GM23338 (cell line): ENCODE results near the gene KCTD14. TPM values are rescaled to one million over a fixed set of nuclear protein-coding genes. Genes with fewer than 3 reads are reported as not detected.

Experiments used
- ATAC-seq: fragments of 200-7000 bp; cut with Tn5 transposase; 3 replicates; pipeline ENCODE4 v1.9.1; 2020
- DNase-seq: peaks from one replicate; pipeline ENCODE4 v3.0.0-alpha.2; 2015; ENCODE audit warnings: low spot score
- H2AFZ ChIP-seq: fragments of 200-600 bp; sonication (generic); 2 replicates; pipeline ENCODE4 v1.8.0; 2016; ENCODE audit warnings: antibody characterized with exemption, mild to moderate bottlenecking, moderate library complexity
- H3F3A ChIP-seq: fragments of 200-600 bp; sonication (generic); replicated peaks from 2 replicates; pipeline ENCODE4 v1.8.0; 2017; ENCODE audit warnings: antibody characterized with exemption, mixed run types, low read depth
- H3K27ac ChIP-seq: fragments of 200-600 bp; sonication (generic); 2 replicates; pipeline ENCODE4 v1.6.1; 2016; ENCODE audit warnings: low read depth
- H3K27me3 ChIP-seq: fragments of 200-600 bp; sonication (generic); 2 replicates; pipeline ENCODE4 v1.8.0; 2016; ENCODE audit warnings: mild to moderate bottlenecking, mixed run types, moderate library complexity; ENCODE audit not compliant: insufficient read depth
- H3K36me3 ChIP-seq: fragments of 200-600 bp; sonication (generic); 2 replicates; pipeline ENCODE4 v1.8.0; 2016; ENCODE audit warnings: mild to moderate bottlenecking; ENCODE audit not compliant: insufficient read depth
- H3K4me1 ChIP-seq: fragments of 200-600 bp; sonication (generic); 2 replicates; pipeline ENCODE4 v1.8.0; 2016; ENCODE audit warnings: mild to moderate bottlenecking, moderate library complexity; ENCODE audit not compliant: insufficient read depth
- H3K4me2 ChIP-seq: fragments of 200-600 bp; sonication (generic); 2 replicates; pipeline ENCODE4 v1.7.1; 2017; ENCODE audit warnings: mixed run types
- H3K4me3 ChIP-seq: fragments of 200-600 bp; sonication (generic); 2 replicates; pipeline ENCODE4 v1.6.1; 2016; ENCODE audit warnings: mixed run types
- H3K79me2 ChIP-seq: fragments of 200-600 bp; sonication (generic); replicated peaks from 2 replicates; pipeline ENCODE4 v1.8.0; 2017; ENCODE audit warnings: mild to moderate bottlenecking; ENCODE audit not compliant: insufficient read depth
- H3K9me2 ChIP-seq: fragments of 200-600 bp; sonication (generic); 2 replicates; pipeline ENCODE4 v1.8.0; 2017; ENCODE audit not compliant: insufficient read depth
- H4K20me1 ChIP-seq: fragments of 200-600 bp; sonication (generic); replicated peaks from 2 replicates; pipeline ENCODE4 v1.8.0; 2017; ENCODE audit warnings: mild to moderate bottlenecking; ENCODE audit not compliant: insufficient read depth
- H3K27ac Mint-ChIP-seq: 2 replicates; pipeline ENCODE4 v1.8.0; 2020; ENCODE audit warnings: inconsistent platforms, mild to moderate bottlenecking, moderate library complexity, mixed read lengths
- H3K27me3 Mint-ChIP-seq: 3 replicates; pipeline ENCODE4 v1.8.0; 2022; ENCODE audit warnings: low read depth, mild to moderate bottlenecking, moderate library complexity, mixed read lengths, inconsistent platforms; ENCODE audit not compliant: insufficient read depth, poor library complexity
- H3K36me3 Mint-ChIP-seq: 3 replicates; pipeline ENCODE4 v1.8.0; 2021; ENCODE audit warnings: low read depth, mild to moderate bottlenecking, inconsistent platforms, moderate library complexity, mixed read lengths
- H3K4me1 Mint-ChIP-seq: 3 replicates; pipeline ENCODE4 v1.8.0; 2020; ENCODE audit warnings: mild to moderate bottlenecking, inconsistent platforms, mixed read lengths
- H3K4me3 Mint-ChIP-seq: 3 replicates; pipeline ENCODE4 v1.8.0; 2021; ENCODE audit warnings: moderate library complexity, mild to moderate bottlenecking, inconsistent platforms, mixed read lengths
- H3K9me3 Mint-ChIP-seq: 3 replicates; pipeline ENCODE4 v1.8.0; 2020; ENCODE audit warnings: moderate library complexity, mild to moderate bottlenecking, inconsistent platforms, mixed read lengths
- CREB1 ChIP-seq: fragments of 250-450 bp; sonication (Bioruptor Pico); IDR thresholded peaks from 2 replicates; pipeline ENCODE4 v1.5.0; 2020; ENCODE audit warnings: low read depth, mild to moderate bottlenecking, moderate library complexity
- CTCF ChIP-seq, 2 experiments: fragments of 200-600 bp in 1 of 2; sonication (generic) in 1 of 2; conservative IDR thresholded peaks; 2 replicates each; pipeline versions ENCODE4 v1.5.1 to v1.6.1; 2016 to 2017; ENCODE audit warnings: antibody characterized with exemption in 2 of 2, low read depth in 2 of 2, mild to moderate bottlenecking in 2 of 2, moderate library complexity in 1 of 2
- ETS1 ChIP-seq: IDR thresholded peaks from 2 replicates; pipeline ENCODE4 v1.6.1; 2016; ENCODE audit warnings: antibody characterized with exemption
- EZH2 ChIP-seq: fragments of 200-600 bp; sonication (generic); IDR thresholded peaks from one replicate; pipeline ENCODE4 v1.8.0; 2017; ENCODE audit warnings: antibody characterized with exemption, mild to moderate bottlenecking, low read depth; ENCODE audit not compliant: unreplicated experiment
- EZH2phosphoT487 ChIP-seq: fragments of 200-600 bp; sonication (generic); IDR thresholded peaks from one replicate; pipeline ENCODE4 v1.8.1; 2018; ENCODE audit warnings: antibody characterized with exemption; ENCODE audit not compliant: unreplicated experiment
- JUNB ChIP-seq: IDR thresholded peaks from one replicate; pipeline ENCODE4 v1.6.1; 2016; ENCODE audit warnings: antibody characterized with exemption; ENCODE audit not compliant: unreplicated experiment
- NANOG ChIP-seq: IDR thresholded peaks from 2 replicates; pipeline ENCODE4 v1.6.1; 2016; ENCODE audit warnings: antibody characterized with exemption, borderline replicate concordance
- POLR2AphosphoS5 ChIP-seq: IDR thresholded peaks from 2 replicates; pipeline ENCODE4 v1.6.1; 2016; ENCODE audit warnings: antibody characterized with exemption, low read depth
- REST ChIP-seq: IDR thresholded peaks from one replicate; pipeline ENCODE4 v1.6.1; 2018; ENCODE audit warnings: antibody characterized with exemption; ENCODE audit not compliant: unreplicated experiment
- STAT1 ChIP-seq: IDR thresholded peaks from one replicate; pipeline ENCODE4 v1.6.1; 2016; ENCODE audit warnings: antibody characterized with exemption; ENCODE audit not compliant: unreplicated experiment
- ZNF114 ChIP-seq: fragments of 250-450 bp; sonication (Bioruptor Pico); IDR thresholded peaks from 2 replicates; pipeline ENCODE4 v1.5.0; 2020; ENCODE audit warnings: mild to moderate bottlenecking, moderate library complexity
- ZNF331 ChIP-seq: fragments of 250-450 bp; sonication (Bioruptor Pico); IDR thresholded peaks from 2 replicates; pipeline ENCODE4 v1.5.0; 2020; ENCODE audit warnings: low read depth, mild to moderate bottlenecking, moderate library complexity
- ZNF462 ChIP-seq: fragments of 250-450 bp; sonication (Bioruptor Pico); IDR thresholded peaks from 2 replicates; pipeline ENCODE4 v1.5.0; 2020; ENCODE audit warnings: mild to moderate bottlenecking, moderate library complexity
- polyA plus RNA-seq: library from polyadenylated mRNA; unstranded; fragments of >200 nt; fragmentation: Nextera tagmentation; extraction: Ambion mirVana; gene quantifications from 2 replicates; pipeline ENCODE4 v1.2.1, GENCODE V29; 2016
- total RNA-seq: library from RNA; depleted of rRNA; stranded (reverse); fragments of >200 nt; shearing (Covaris generic); gene quantifications from 2 replicates; pipeline ENCODE4 v1.2.3, GENCODE V29; 2014

The KCTD14 gene
- total and polyA plus RNA-seq, 2 experiments from 2014 or later = 5.9 to 19.1 TPM

GRCh38 chr11:78032090-78032489, 9.0 kb upstream of the KCTD14 start:
- no peak overlapping the region for H3K27ac ChIP-seq
- TF ChIP-seq ZNF331 = no peak
- TF ChIP-seq ETS1 = no peak
- no peak for TF ChIP-seq JUNB
- no peak for TF ChIP-seq POLR2AphosphoS5
- no peak for TF ChIP-seq CTCF (conservative IDR thresholded peaks at IDR 0.05; ENCODE audit: low read depth in 2 of 2)
- no peak for TF ChIP-seq REST
- TF ChIP-seq CREB1 (CRISPR knock-in tag) = no peak
- no peak for TF ChIP-seq ZNF114
- TF ChIP-seq EZH2phosphoT487 = no peak
- TF ChIP-seq ZNF462 = no peak
- TF ChIP-seq STAT1 = no peak
- TF ChIP-seq EZH2 = no peak
- no peak for TF ChIP-seq NANOG
- no peaks in the 10 kb centered on the region for H3K36me3 Mint-ChIP-seq
- ATAC-seq = no peak
- peaks cover 5% of the 10 kb centered on the region; the same call in 1 of the 3 replicates for H3K9me3 Mint-ChIP-seq
- no peak overlapping the region for H3K4me3 Mint-ChIP-seq
- H3K4me2 ChIP-seq = no peak overlapping the region
- no peaks in the 10 kb centered on the region for H3K4me1 ChIP-seq
- DNase-seq = no peak
- H3K27me3 Mint-ChIP-seq = no peaks in the 10 kb centered on the region
- no peaks in the 10 kb centered on the region for H3F3A ChIP-seq
- peaks cover 8% of the 10 kb centered on the region; the same call in 1 of the 3 replicates for H3K4me1 Mint-ChIP-seq
- H3K27ac Mint-ChIP-seq = no peak overlapping the region
- H2AFZ ChIP-seq = no peak overlapping the region
- H3K36me3 ChIP-seq = no peaks in the 10 kb centered on the region
- H3K4me3 ChIP-seq = no peak overlapping the region
- no peaks in the 10 kb centered on the region for H3K27me3 ChIP-seq
- no peaks in the 10 kb centered on the region for H3K9me2 ChIP-seq
- H3K79me2 ChIP-seq = no peaks in the 10 kb centered on the region
- H4K20me1 ChIP-seq = no peaks in the 10 kb centered on the region
